Keratinocyte (primary cell): ENCODE results near the gene SOCS3. TPM values are rescaled to one million over a fixed set of nuclear protein-coding genes. Genes with fewer than 3 reads are reported as not detected.

Experiments used
- DNase-seq: peaks from one replicate; pipeline ENCODE4 v3.0.0-alpha.2; 2011; ENCODE audit warnings: low read depth, missing footprints, low spot score
- FAIRE-seq: peaks from 2 replicates; lab custom pipeline; 2011; peaks lifted over from hg19 to GRCh38; lab: Jason Lieb, UNC
- H2AFZ ChIP-seq: 2 replicates; pipeline ENCODE4 v1.6.0; 2012; ENCODE audit warnings: low read length, control low read depth, inconsistent platforms; ENCODE audit not compliant: control insufficient read depth
- H3K27ac ChIP-seq: 2 replicates; pipeline ENCODE4 v1.5.1; 2011; ENCODE audit warnings: low read length; ENCODE audit not compliant: control insufficient read depth, insufficient read depth
- H3K27me3 ChIP-seq: 3 replicates; pipeline ENCODE4 v1.6.0; 2011; ENCODE audit warnings: low read length; ENCODE audit not compliant: control insufficient read depth, insufficient read depth; ENCODE audit errors: extremely low read depth
- H3K36me3 ChIP-seq, 2 experiments: 2 replicates in 1 of 2; 3 replicates in 1 of 2; pipeline ENCODE4 v1.5.1; 2011; ENCODE audit warnings: low read length in 2 of 2, mild to moderate bottlenecking in 1 of 2; ENCODE audit not compliant: control insufficient read depth in 2 of 2, insufficient read depth in 2 of 2; ENCODE audit errors: extremely low read depth in 1 of 2
- H3K4me1 ChIP-seq: 3 replicates; pipeline ENCODE4 v1.5.1; 2011; ENCODE audit warnings: low read length; ENCODE audit not compliant: control insufficient read depth, insufficient read depth; ENCODE audit errors: extremely low read depth
- H3K4me2 ChIP-seq: 3 replicates; pipeline ENCODE4 v1.6.0; 2011; ENCODE audit warnings: low read depth, low read length; ENCODE audit not compliant: control insufficient read depth, insufficient read depth; ENCODE audit errors: extremely low read depth
- H3K4me3 ChIP-seq, 3 experiments: fragments of 200-600 bp in 1 of 3; sonication (generic) in 1 of 3; 2 replicates in 2 of 3; 3 replicates in 1 of 3; pipeline ENCODE4 v1.5.1; 2011 to 2016; ENCODE audit warnings: low read length in 3 of 3, mild to moderate bottlenecking in 3 of 3, control low read depth in 2 of 3, inconsistent platforms in 1 of 3, low read depth in 1 of 3, mixed read lengths in 1 of 3, mixed run types in 1 of 3, moderate library complexity in 1 of 3; ENCODE audit not compliant: control insufficient read depth in 2 of 3, insufficient read depth in 2 of 3; ENCODE audit errors: extremely low read depth in 1 of 3
- H3K79me2 ChIP-seq: 2 replicates; pipeline ENCODE4 v1.6.0; 2012; ENCODE audit warnings: low read length; ENCODE audit not compliant: control insufficient read depth, insufficient read depth
- H3K9ac ChIP-seq: 3 replicates; pipeline ENCODE4 v1.6.0; 2011; ENCODE audit warnings: low read length; ENCODE audit not compliant: control insufficient read depth, insufficient read depth; ENCODE audit errors: extremely low read depth
- H3K9me1 ChIP-seq: 3 replicates; pipeline ENCODE4 v1.6.0; 2011; ENCODE audit warnings: low read length; ENCODE audit not compliant: control insufficient read depth, insufficient read depth; ENCODE audit errors: extremely low read depth
- H3K9me3 ChIP-seq: 2 replicates; pipeline ENCODE4 v1.5.1; 2012; ENCODE audit warnings: low read depth, low read length; ENCODE audit not compliant: control insufficient read depth
- H4K20me1 ChIP-seq: 3 replicates; pipeline ENCODE4 v1.6.0; 2011; ENCODE audit warnings: low read length; ENCODE audit not compliant: control insufficient read depth, insufficient read depth; ENCODE audit errors: extremely low read depth
- CTCF ChIP-seq, 3 experiments: IDR thresholded peaks in 1 of 3; conservative IDR thresholded peaks in 1 of 3; optimal IDR thresholded peaks in 1 of 3; 2 replicates in 2 of 3; 3 replicates in 1 of 3; pipeline versions ENCODE3 to v1.5.1; 2011; ENCODE audit warnings: low read length in 3 of 3, mild to moderate bottlenecking in 3 of 3, moderate library complexity in 2 of 3, control low read depth in 1 of 3, inconsistent platforms in 1 of 3; ENCODE audit not compliant: insufficient read depth in 2 of 3; ENCODE audit errors: extremely low read depth in 1 of 3
- EZH2 ChIP-seq: IDR thresholded peaks from one replicate; pipeline ENCODE4 v1.6.1; 2012; ENCODE audit warnings: inconsistent platforms, mild to moderate bottlenecking, low read length, moderate library complexity
- dilution Hi-C: fragments of 300-500 bp; cut with MboI; formaldehyde crosslinking; loops from one replicate; pipeline ENCODE4 v1.7.0; 2020; ENCODE audit warnings: low sequenced_read_pairs; ENCODE audit not compliant: extremely low pct_ligation_motif_present
- polyA plus RNA-seq, 5 experiments: library from polyadenylated mRNA; depleted of rRNA in 3 of 5; stranded (reverse) in 3 of 5; stranded (forward) in 1 of 5; unstranded in 1 of 5; fragments of >200 nt; gene quantifications; 1 replicate in 1 of 5; 2 replicates in 3 of 5; 3 replicates in 1 of 5; pipeline versions ENCODE4 v1.2.1 to v1.2.3, GENCODE V29; 2011 to 2012; ENCODE audit warnings: missing spikeins in 2 of 5, low read depth in 1 of 5, low replicate concordance in 1 of 5

The SOCS3 gene
- polyA plus RNA-seq, 1 donor (not counting 4 experiments of a cell fraction or from before 2014, with no cell fraction given): 9.4 TPM

GRCh38 chr17:78380370-78380769 lies 20.5 kb upstream of the SOCS3 start:
- Histone ChIP-seq H3K9ac (no peak overlapping the region), H3K79me2 (peaks cover 59% of the 10 kb centered on the region), H3K4me1 (peaks cover 49% of the 10 kb centered on the region)

DNA sequence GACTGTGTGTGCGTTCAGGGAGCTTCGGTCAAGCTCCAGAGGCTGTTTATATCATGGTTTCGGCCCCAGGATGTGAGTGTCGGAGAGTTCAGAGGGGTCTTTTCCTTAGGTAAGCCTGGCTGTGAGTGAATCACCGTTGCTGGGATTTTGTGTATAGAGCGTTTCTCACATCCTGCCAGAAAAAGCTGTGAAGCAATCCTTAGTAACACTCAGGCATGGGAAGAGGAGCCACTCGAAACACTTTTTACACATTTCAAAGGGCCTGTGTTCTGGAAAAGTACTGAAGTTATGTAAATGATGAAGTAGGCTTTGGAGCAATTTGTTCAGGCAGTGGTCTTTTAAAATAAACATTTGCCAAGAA lies 19.2 kb upstream of the SOCS3 start:
- peaks cover 54% of the 10 kb centered on the region for H3K4me1 ChIP-seq
- TF ChIP-seq EZH2 (no peak), CTCF (optimal IDR thresholded peaks at IDR 0.05 in 1 of 3, IDR thresholded peaks at IDR 0.05 in 1 of 3, conservative IDR thresholded peaks at IDR 0.05 in 1 of 3; ENCODE audit: extremely low read depth in 1 of 3, insufficient read depth in 2 of 3, low read length in 3 of 3) (no peak)
- peaks cover 48% of the 10 kb centered on the region for H3K79me2 ChIP-seq
- FAIRE-seq: no peak
- peaks cover 12% of the 10 kb centered on the region for H3K9me1 ChIP-seq
- H3K4me3 ChIP-seq: peak overlapping the region; percentile 87 to 93 (median 88)
- no peaks in the 10 kb centered on the region for H3K9me3 ChIP-seq
- H2AFZ ChIP-seq: no peak overlapping the region
- peak overlapping the region; percentile 99 for H3K9ac ChIP-seq
- H3K4me2 ChIP-seq: peak overlapping the region; percentile 79
- H3K36me3 ChIP-seq: peaks cover 2 to 5% of the 10 kb centered on the region in 2 experiments
- peaks cover 4% of the 10 kb centered on the region for H4K20me1 ChIP-seq
- no peaks in the 10 kb centered on the region for H3K27me3 ChIP-seq
- DNase-seq: no peak
- dilution Hi-C loops: no loop called here
- H3K27ac ChIP-seq: peak overlapping the region; percentile 97

More at GRCh38 chr17:78380370-78380769, 20.5 kb upstream of the SOCS3 start:
- no peak for DNase-seq
- no peaks in the 10 kb centered on the region for H3K9me3 ChIP-seq
- H3K4me3 ChIP-seq: no peak overlapping the region
- H2AFZ ChIP-seq: no peak overlapping the region
- H3K36me3 ChIP-seq: peaks cover 2 to 5% of the 10 kb centered on the region in 2 experiments
- H3K9me1 ChIP-seq: peaks cover 7% of the 10 kb centered on the region
- FAIRE-seq: no peak
- dilution Hi-C loops: no loop called here
- H3K27ac ChIP-seq: peak overlapping the region; percentile 22
- no peaks in the 10 kb centered on the region for H3K27me3 ChIP-seq
- peaks cover 8% of the 10 kb centered on the region for H4K20me1 ChIP-seq
- TF ChIP-seq EZH2 (no peak), CTCF (optimal IDR thresholded peaks at IDR 0.05 in 1 of 3, IDR thresholded peaks at IDR 0.05 in 1 of 3, conservative IDR thresholded peaks at IDR 0.05 in 1 of 3; ENCODE audit: extremely low read depth in 1 of 3, insufficient read depth in 2 of 3, low read length in 3 of 3) (no peak)
- H3K4me2 ChIP-seq: no peak overlapping the region
